Mononuclear cell (primary cell): ENCODE measurements around the gene MAP3K21. TPM values are rescaled to one million over a fixed set of nuclear protein-coding genes. Genes with fewer than 3 reads are reported as not detected.

Experiments
- H3K27me3 ChIP-seq: 2 replicates; pipeline ENCODE4 v1.6.0; 2011; ENCODE audit warnings: low read length, control low read depth; ENCODE audit not compliant: insufficient read depth
- H3K4me1 ChIP-seq: 2 replicates; pipeline ENCODE4 v1.5.1; 2011; ENCODE audit warnings: mild to moderate bottlenecking, low read length, control low read depth; ENCODE audit not compliant: insufficient read depth
- H3K4me3 ChIP-seq: 2 replicates; pipeline ENCODE4 v1.5.1; 2011; ENCODE audit warnings: mild to moderate bottlenecking, low read length, moderate library complexity
- H3K9me3 ChIP-seq: 2 replicates; pipeline ENCODE4 v1.5.1; 2011; ENCODE audit warnings: low read depth, mild to moderate bottlenecking, control low read depth, low read length
- total RNA-seq: library from RNA; depleted of rRNA; stranded (reverse); fragments of >200 nt; gene quantifications from one replicate; pipeline ENCODE4 v1.2.3, GENCODE V29; 2012

Gene MAP3K21
- total RNA-seq, 1 donor, result 2.4 TPM

DNA sequence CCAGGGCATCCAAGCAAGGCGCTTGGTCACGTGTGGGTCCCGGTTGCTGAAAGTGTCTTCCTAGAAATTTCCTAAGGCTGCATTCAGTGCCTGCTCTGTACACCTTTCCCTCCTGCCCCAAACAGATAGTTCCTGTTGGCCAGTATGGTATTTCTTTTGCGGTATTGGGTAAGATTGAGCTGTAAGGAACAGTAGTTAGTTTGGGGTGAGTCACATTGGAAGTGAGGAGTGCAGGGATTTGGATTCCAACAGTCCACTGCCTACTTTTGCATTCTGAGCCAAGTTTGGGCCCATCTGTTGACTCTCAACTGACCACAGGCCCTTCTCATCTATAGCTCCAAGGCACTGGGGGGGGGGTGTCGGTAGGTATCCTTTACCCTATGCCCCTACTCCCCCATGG, 83.4 kb downstream of the MAP3K21 start:
- no peaks in the 10 kb centered on the region for H3K9me3 ChIP-seq
- H3K4me1 ChIP-seq, result no peaks in the 10 kb centered on the region
- no peak overlapping the region for H3K4me3 ChIP-seq
- H3K27me3 ChIP-seq, result no peaks in the 10 kb centered on the region

- H3K4me1 ChIP-seq, result no peaks in the 10 kb centered on the region
- no peaks in the 10 kb centered on the region for H3K27me3 ChIP-seq
These were observed 85.3 kb downstream of the MAP3K21 start for GRCh38 chr1:233412812-233413211.

DNA sequence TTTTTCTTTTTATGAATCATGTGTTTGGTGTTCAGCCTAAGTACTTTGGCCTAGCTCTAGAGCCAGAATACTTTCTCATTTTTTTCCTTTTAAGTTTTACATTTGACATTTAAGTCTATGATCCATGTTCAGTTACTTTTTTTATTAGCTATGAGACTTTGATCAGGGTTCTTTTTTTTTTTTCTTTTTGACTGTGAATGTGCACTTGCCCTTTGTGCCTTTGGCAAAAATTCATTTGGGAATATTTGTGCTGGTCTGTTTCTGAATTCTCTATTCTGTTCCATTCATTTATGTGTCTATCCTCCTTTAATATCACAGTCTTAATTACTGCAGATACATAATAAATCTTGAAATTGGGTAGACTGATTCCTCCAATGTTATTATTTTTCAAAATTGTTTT, 93.8 kb downstream of the MAP3K21 start:
- peaks cover 13% of the 10 kb centered on the region for H3K27me3 ChIP-seq

More at GRCh38 chr1:233412812-233413211, 85.3 kb downstream of the MAP3K21 start:
- Histone ChIP-seq H3K4me3 (no peak overlapping the region), H3K9me3 (no peaks in the 10 kb centered on the region)

GRCh38 chr1:233424779-233425178, 97.3 kb downstream of the MAP3K21 start:
- Histone ChIP-seq H3K4me1 (no peaks in the 10 kb centered on the region), H3K27me3 (peaks cover 13% of the 10 kb centered on the region), H3K4me3 (no peak overlapping the region), H3K9me3 (no peaks in the 10 kb centered on the region)

More for the DNA sequence above, 93.8 kb downstream of the MAP3K21 start:
- H3K9me3 ChIP-seq, result no peaks in the 10 kb centered on the region
- H3K4me1 ChIP-seq, result no peaks in the 10 kb centered on the region
- no peak overlapping the region for H3K4me3 ChIP-seq

DNA sequence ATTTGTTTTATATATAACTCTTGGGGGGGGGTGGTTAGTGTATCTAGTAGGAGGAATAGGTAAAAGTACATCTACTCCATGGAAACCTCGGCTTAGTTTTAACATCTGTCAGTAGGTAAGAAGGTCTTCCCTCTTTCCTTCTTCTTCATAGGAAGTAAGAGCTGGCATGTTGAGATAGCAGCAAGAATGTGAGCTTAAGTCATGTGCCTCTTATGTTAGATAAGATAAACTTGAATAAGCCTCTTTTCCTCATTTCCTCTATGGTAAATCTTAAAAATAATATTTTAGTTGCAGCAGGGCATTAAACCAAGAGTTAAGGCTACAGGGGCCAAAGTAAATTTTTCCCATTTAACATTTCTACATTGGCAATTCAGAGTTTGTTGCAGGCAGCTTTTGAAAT, 100.4 kb downstream of the MAP3K21 start:
- peaks cover 12% of the 10 kb centered on the region for H3K27me3 ChIP-seq
- no peaks in the 10 kb centered on the region for H3K9me3 ChIP-seq

DNA sequence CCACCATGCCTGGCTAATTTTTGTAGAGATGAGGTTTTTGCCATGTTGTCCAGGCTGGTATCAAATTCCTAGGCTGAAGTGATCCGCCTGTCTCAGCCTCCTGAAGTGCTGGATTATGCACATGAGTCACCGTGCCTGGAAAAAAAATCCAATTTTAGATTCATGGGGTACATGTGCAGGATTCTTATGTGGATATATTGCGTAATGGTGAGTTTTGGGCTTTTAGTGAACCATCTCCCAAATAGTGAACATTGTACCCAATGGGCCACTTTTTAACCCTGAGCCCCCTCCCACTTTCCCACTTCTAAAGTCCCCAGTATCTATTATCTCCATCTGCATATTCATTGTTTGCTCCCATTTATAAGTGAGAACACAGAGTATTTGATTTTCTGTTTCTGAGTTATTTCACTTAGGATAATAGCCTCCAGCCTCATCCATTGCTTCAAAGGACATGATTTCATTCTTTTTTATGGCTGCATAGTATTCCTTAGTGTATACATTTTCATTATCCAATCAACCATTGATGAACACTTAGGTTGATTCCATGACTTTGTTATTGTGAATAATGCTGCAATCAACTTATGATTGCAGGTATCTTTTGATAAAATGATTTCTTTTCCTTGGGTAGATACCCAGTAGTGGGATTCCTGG, 104.4 kb downstream of the MAP3K21 start:
- no peaks in the 10 kb centered on the region for H3K27me3 ChIP-seq
- H3K4me1 ChIP-seq, result no peaks in the 10 kb centered on the region
- no peaks in the 10 kb centered on the region for H3K9me3 ChIP-seq
- no peak overlapping the region for H3K4me3 ChIP-seq

More for the DNA sequence above, 100.4 kb downstream of the MAP3K21 start:
- no peaks in the 10 kb centered on the region for H3K4me1 ChIP-seq
- no peak overlapping the region for H3K4me3 ChIP-seq

GRCh38 chr1:233432916-233433315, 105.4 kb downstream of the MAP3K21 start:
- Histone ChIP-seq H3K9me3 (no peaks in the 10 kb centered on the region), H3K4me3 (no peak overlapping the region), H3K27me3 (no peaks in the 10 kb centered on the region), H3K4me1 (no peaks in the 10 kb centered on the region)

DNA sequence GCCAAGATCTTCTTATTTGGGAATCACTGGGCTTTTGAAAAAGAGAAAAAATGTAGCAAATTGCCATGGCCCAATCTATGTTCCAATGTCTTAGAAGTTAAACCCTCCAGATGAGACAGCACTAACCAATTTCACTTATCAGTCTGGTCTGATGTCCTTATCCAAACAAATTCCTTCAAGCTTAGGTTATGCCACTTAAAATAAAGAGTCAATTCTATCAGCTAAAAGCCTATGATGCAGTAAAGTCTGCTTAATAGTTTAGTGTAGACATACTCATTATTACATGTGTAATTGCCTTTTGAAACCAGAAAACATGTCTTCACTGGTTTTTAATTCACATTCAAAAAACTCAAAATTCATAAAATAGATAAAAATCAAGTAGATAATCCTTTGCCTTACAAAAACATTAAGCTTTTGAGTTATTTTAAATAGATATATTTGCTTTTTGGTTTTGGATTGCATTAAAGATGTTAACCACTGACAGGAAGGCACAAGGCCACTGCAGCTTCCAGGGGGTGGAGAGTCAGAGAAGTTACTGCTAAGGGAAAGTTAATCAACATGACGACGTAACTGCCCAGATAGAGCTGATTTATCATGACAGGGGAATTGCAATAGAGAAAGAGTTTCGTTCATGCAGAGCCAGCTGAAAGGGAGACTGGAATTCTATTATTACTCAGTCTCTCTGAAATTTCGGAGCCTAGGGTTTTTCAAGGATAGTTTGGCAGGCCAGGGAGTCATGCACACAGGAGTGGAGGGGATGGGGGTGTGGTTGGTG, 106.1 kb downstream of the MAP3K21 start:
- no peaks in the 10 kb centered on the region for H3K4me1 ChIP-seq
- no peaks in the 10 kb centered on the region for H3K27me3 ChIP-seq
- H3K4me3 ChIP-seq, result no peak overlapping the region
- no peaks in the 10 kb centered on the region for H3K9me3 ChIP-seq

Other genes with a start within 250 kb of the MAP3K21 start
- 38.4 TPM for gene PCNX2, start 32.0 kb upstream of the MAP3K21 start, total RNA-seq